ENCODE data around the gene OSMR. TPM values are rescaled to one million over a fixed set of nuclear protein-coding genes. Genes with fewer than 3 reads are reported as not detected.
A peak's percentile ranks its signal among the peaks of the same experiment; 100 is the strongest.

OSMR gene
- total and polyA plus RNA-seq, 9 of the 15 experiments (the other 6 are each of a cell fraction or from before 2014, with no cell fraction given), result 0.18 to 1.7 (median 0.94) TPM

DNA sequence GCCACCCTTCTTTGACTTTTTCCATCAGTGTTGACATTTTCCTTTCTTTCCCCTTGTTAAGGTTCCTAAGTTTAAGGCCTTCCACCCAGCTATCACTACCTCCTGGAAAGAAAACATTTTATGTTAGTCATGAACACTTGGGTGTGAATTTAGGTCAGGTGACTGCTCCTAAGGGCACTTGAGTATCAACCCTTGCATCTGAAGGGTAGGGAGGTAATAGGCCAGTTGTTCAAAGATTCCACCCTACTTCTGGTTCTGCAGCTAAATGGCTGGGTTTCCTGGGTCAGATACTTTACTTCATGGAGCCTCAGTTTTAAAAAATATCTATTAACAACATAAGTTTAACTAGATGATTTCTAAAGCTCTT is 49.1 kb upstream of the OSMR start (continued):
- TF ChIP-seq, protein P1, sequence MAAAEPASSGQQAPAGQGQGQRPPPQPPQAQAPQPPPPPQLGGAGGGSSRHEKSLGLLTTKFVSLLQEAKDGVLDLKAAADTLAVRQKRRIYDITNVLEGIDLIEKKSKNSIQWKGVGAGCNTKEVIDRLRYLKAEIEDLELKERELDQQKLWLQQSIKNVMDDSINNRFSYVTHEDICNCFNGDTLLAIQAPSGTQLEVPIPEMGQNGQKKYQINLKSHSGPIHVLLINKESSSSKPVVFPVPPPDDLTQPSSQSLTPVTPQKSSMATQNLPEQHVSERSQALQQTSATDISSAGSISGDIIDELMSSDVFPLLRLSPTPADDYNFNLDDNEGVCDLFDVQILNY (CRISPR knock-in tag; IDR thresholded peaks at IDR 0.05), result no peak
- TF ChIP-seq SMC3 (conservative IDR thresholded peaks at IDR 0.05; ENCODE audit: insufficient read depth, low read depth, low read length), result no peak
- no peak for TF ChIP-seq ZNF695 (CRISPR knock-in tag; IDR thresholded peaks at IDR 0.05)
- no peak for TF ChIP-seq RHOXF2B (CRISPR knock-in tag; conservative IDR thresholded peaks at IDR 0.05)

DNA sequence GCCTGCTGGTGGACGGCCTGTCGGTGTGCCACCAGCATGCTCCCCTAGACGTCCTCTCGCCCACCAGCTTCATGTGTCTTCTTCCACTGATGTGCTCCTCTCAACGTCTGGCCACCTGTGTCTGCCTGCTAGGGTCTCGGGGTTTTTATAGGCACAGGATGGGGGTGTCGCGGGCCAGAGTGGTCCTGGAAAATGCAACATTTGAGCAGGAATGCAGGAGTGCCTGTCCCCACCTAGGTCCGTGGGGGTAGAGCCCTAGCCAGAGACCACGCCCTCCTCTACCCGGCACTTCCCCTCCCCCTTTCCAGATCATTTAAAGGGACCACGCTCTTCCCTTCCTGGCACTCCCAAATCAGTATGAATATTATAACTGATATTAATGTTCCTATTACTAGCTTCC is 48.0 kb upstream of the OSMR start:
- Histone ChIP-seq H3K36me3 (ENCODE audit: control insufficient read depth, insufficient read depth, low read length) (no peaks in the 10 kb centered on the region), H3K9me3 (replicated peaks; ENCODE audit: control insufficient read depth, insufficient read depth, low read depth, low read length) (no peaks in the 10 kb centered on the region), H3K27ac (ENCODE audit: extremely low read depth, low read depth, low read length) (no peak overlapping the region), H3K9ac (ENCODE audit: insufficient read depth in 1 of 2, low read depth in 2 of 2, low read length in 2 of 2) (no peak overlapping the region), H3K9me1 (ENCODE audit: control insufficient read depth, insufficient read depth, low read length) (no peaks in the 10 kb centered on the region), H3K4me1 (replicated peaks in 1 of 2; ENCODE audit: control insufficient read depth in 2 of 2, insufficient read depth in 2 of 2, low read length in 2 of 2) (peaks cover 0 to 5% of the 10 kb centered on the region in 2 experiments; a peak in 3 of 5 replicates), H3K27me3 (ENCODE audit: control insufficient read depth in 2 of 2, insufficient read depth in 2 of 2, low read length in 2 of 2) (peaks cover 0 to 4% of the 10 kb centered on the region in 2 experiments; a peak in 2 of 5 replicates), H3K79me2 (ENCODE audit: control insufficient read depth, insufficient read depth, low read length) (no peaks in the 10 kb centered on the region), H3K4me2 (ENCODE audit: insufficient read depth, low read length) (no peak overlapping the region), H4K20me1 (replicated peaks; ENCODE audit: control insufficient read depth, insufficient read depth, low read length) (no peaks in the 10 kb centered on the region), H3K4me3 (no peak overlapping the region), H2AFZ (ENCODE audit: low read depth, low read length) (no peak overlapping the region)
- no TSS peak for BruUV-seq (replicated peaks)
- in situ Hi-C loops (cut with MboI) (no loop called here), intact Hi-C loops (cut with micrococcal nuclease) (no loop called here)
- 22% methylated on average over 11 of the region's 12 CpGs for WGBS (ENCODE audit: insufficient coverage, low coverage, missing lambda C conversion rate)
- ChIA-PET CTCF (ENCODE audit: low intra/inter-chr PET ratio) (no interaction called here), POLR2A (no interaction called here)
- DNase-seq (ENCODE audit: extremely low read depth in 1 of 4, low spot score in 3 of 4) (no peak), ATAC-seq (no peak; the same call in 2 of the 3 replicates), FAIRE-seq (no peak)
- TF ChIP-seq BRD4 (IDR thresholded peaks at IDR 0.05) (no peak), CBX5 (IDR thresholded peaks at IDR 0.05; ENCODE audit: borderline replicate concordance, low read depth) (no peak), ZBTB8A (IDR thresholded peaks at IDR 0.05; ENCODE audit: partially characterized antibody) (no peak), POLR3G (IDR thresholded peaks at IDR 0.05; ENCODE audit: extremely low read depth, insufficient read length, insufficient replicate concordance) (no peak), HDAC3 (IDR thresholded peaks at IDR 0.05; ENCODE audit: borderline replicate concordance, partially characterized antibody) (no peak), MBD2 (IDR thresholded peaks at IDR 0.05; ENCODE audit: borderline replicate concordance, low read depth) (no peak), SNIP1 (IDR thresholded peaks at IDR 0.05; ENCODE audit: low read depth) (no peak), ZNF561 (CRISPR knock-in tag; conservative IDR thresholded peaks at IDR 0.05) (no peak), NCOA2 (IDR thresholded peaks at IDR 0.05; ENCODE audit: partially characterized antibody in 2 of 2) (no peak), SMARCB1 (IDR thresholded peaks at IDR 0.05; ENCODE audit: insufficient read length, low read depth) (no peak)
- TF ChIP-seq, protein P2, sequence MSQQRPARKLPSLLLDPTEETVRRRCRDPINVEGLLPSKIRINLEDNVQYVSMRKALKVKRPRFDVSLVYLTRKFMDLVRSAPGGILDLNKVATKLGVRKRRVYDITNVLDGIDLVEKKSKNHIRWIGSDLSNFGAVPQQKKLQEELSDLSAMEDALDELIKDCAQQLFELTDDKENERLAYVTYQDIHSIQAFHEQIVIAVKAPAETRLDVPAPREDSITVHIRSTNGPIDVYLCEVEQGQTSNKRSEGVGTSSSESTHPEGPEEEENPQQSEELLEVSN (IDR thresholded peaks at IDR 0.05; ENCODE audit: borderline replicate concordance in 1 of 2, extremely low read depth in 1 of 2, insufficient read depth in 1 of 2, insufficient read length in 1 of 2, low read depth in 1 of 2, low read length in 1 of 2, poor library complexity in 1 of 2, severe bottlenecking in 1 of 2), result no peak
- TF ChIP-seq, protein P3, sequence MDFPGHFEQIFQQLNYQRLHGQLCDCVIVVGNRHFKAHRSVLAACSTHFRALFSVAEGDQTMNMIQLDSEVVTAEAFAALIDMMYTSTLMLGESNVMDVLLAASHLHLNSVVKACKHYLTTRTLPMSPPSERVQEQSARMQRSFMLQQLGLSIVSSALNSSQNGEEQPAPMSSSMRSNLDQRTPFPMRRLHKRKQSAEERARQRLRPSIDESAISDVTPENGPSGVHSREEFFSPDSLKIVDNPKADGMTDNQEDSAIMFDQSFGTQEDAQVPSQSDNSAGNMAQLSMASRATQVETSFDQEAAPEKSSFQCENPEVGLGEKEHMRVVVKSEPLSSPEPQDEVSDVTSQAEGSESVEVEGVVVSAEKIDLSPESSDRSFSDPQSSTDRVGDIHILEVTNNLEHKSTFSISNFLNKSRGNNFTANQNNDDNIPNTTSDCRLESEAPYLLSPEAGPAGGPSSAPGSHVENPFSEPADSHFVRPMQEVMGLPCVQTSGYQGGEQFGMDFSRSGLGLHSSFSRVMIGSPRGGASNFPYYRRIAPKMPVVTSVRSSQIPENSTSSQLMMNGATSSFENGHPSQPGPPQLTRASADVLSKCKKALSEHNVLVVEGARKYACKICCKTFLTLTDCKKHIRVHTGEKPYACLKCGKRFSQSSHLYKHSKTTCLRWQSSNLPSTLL (IDR thresholded peaks at IDR 0.05), result peak; percentile 91
- TF ChIP-seq, protein P4, sequence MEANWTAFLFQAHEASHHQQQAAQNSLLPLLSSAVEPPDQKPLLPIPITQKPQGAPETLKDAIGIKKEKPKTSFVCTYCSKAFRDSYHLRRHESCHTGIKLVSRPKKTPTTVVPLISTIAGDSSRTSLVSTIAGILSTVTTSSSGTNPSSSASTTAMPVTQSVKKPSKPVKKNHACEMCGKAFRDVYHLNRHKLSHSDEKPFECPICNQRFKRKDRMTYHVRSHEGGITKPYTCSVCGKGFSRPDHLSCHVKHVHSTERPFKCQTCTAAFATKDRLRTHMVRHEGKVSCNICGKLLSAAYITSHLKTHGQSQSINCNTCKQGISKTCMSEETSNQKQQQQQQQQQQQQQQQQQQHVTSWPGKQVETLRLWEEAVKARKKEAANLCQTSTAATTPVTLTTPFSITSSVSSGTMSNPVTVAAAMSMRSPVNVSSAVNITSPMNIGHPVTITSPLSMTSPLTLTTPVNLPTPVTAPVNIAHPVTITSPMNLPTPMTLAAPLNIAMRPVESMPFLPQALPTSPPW (CRISPR knock-in tag; IDR thresholded peaks at IDR 0.05), result peak; percentile 37; the same call in 1 of the 2 replicates
